Tibial artery (tissue), 4 donors: ENCODE measurements around the gene PALD1.
A peak's percentile ranks its signal among the peaks of the same experiment; 100 is the strongest.

Experiments
- DNase-seq, 2 donors: peaks; one replicate each; pipeline ENCODE4 v3.0.0-alpha.2; 2019
- H3K27ac ChIP-seq, 2 donors: fragments of 200-600 bp; sonication (generic) in 1 of 2; 1 replicate in 1 of 2; 2 replicates in 1 of 2; pipeline ENCODE4 v1.5.1; 2018 to 2019; ENCODE audit warnings: mild to moderate bottlenecking in 1 of 2
- H3K27me3 ChIP-seq, 2 donors: fragments of 200-600 bp; sonication (generic) in 1 of 2; one replicate each; pipeline versions ENCODE4 v1.5.1 to v1.6.0; 2016 to 2019
- H3K36me3 ChIP-seq, 3 donors: fragments of 200-600 bp; sonication (generic) in 2 of 3; one replicate each; pipeline ENCODE4 v1.5.1; 2016 to 2019; ENCODE audit warnings: mild to moderate bottlenecking in 2 of 3
- H3K4me1 ChIP-seq, 4 donors: fragments of 200-600 bp; sonication (generic) in 2 of 4; 1 replicate in 3 of 4; 2 replicates in 1 of 4; pipeline ENCODE4 v1.5.1; 2016 to 2019
- H3K4me3 ChIP-seq, 2 donors: fragments of 200-600 bp; sonication (generic) in 1 of 2; 1 replicate in 1 of 2; 2 replicates in 1 of 2; pipeline ENCODE4 v1.5.1; 2018 to 2019; ENCODE audit warnings: mild to moderate bottlenecking in 2 of 2
- H3K9me3 ChIP-seq, 3 donors: fragments of 200-600 bp; sonication (generic) in 1 of 3; one replicate each; pipeline ENCODE4 v1.5.1; 2016 to 2019
- intact Hi-C: fragments of 100-400 bp; cut with DNase I; formaldehyde crosslinking; loops from one replicate; pipeline ENCODE4 v1.15.0; 2023; ENCODE audit warnings: low total_unique reads
- TF ChIP-seq, protein P1 (sequence below), 2 experiments: fragments of 200-600 bp in 1 of 2; fragments of 450-650 bp in 1 of 2; IDR thresholded peaks; one replicate each; pipeline ENCODE4 v1.5.1; 2017 to 2019; ENCODE audit warnings: antibody characterized with exemption in 2 of 2, mild to moderate bottlenecking in 1 of 2, moderate library complexity in 1 of 2

The PALD1 gene

DNA sequence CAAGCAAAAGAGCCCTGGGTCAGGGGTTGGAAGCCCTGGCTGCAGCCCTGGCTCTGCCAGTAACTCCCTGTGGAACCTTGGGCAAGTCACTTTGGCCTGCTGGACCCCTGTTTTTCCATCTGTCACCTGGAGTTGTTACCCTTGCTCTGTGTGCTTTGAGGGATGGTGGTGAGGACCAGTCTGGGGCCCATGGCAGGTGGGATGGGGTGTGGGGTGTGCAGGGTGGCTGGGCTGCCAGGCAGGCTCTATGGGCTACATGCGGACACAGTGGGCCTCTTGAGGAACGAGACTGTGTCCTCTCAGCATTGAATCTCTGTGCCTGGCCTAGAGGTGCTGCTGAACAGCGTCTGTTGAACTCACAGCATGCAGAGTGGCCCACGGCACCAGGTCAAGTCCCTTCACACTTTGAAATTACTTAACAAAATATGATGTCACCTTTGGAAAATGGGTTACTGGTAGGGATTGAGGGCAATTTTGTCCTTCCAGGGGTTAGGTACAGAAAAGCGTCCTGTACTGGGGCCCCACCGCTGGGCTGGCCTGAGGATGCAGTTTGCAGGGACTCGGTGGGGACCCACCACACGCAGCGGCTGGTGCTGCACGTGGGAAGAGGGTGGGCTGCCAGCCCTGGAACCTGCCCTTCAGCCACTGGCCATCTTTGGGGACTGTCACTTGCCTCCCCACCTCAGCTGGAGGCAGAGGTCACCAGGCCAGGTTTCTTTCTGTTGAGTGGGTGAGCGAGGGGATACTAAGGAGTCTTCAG, 78.7 kb downstream of the PALD1 start:
- Histone ChIP-seq H3K27me3 (no peaks in the 10 kb centered on the region), H3K4me1 (peaks cover 0 to 5% (median 0%) of the 10 kb centered on the region in 4 donors), H3K36me3 (peaks cover 0 to 10% (median 0%) of the 10 kb centered on the region in 3 donors), H3K9me3 (no peaks in the 10 kb centered on the region), H3K27ac (no peak overlapping the region), H3K4me3 (no peak overlapping the region)
- DNase-seq: peak in 1 of 2 donors; percentile 37
- intact Hi-C loops: no loop called here
- TF ChIP-seq, protein P1, sequence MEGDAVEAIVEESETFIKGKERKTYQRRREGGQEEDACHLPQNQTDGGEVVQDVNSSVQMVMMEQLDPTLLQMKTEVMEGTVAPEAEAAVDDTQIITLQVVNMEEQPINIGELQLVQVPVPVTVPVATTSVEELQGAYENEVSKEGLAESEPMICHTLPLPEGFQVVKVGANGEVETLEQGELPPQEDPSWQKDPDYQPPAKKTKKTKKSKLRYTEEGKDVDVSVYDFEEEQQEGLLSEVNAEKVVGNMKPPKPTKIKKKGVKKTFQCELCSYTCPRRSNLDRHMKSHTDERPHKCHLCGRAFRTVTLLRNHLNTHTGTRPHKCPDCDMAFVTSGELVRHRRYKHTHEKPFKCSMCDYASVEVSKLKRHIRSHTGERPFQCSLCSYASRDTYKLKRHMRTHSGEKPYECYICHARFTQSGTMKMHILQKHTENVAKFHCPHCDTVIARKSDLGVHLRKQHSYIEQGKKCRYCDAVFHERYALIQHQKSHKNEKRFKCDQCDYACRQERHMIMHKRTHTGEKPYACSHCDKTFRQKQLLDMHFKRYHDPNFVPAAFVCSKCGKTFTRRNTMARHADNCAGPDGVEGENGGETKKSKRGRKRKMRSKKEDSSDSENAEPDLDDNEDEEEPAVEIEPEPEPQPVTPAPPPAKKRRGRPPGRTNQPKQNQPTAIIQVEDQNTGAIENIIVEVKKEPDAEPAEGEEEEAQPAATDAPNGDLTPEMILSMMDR (IDR thresholded peaks at IDR 0.05): no peak

DNA sequence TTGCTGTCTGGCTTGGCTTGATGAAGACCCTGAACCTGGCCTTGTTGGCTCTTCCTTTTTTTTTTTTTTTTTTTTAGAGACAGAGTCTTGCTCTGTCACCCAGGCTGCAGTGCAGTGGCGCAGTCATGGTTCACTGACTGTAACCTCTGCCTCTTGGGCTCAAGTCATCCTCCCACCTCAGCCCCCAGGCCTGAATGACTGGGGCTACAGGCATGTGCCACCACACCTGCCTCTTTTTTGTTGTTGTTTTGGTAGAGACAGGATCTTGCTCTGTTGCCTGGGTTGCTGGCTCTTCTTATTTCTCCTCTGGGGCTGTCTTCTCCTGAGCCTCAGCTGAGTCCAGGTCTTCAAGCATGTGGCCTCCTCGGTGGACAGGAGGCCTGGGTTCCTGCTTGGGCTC, 79.3 kb downstream of the PALD1 start:
- no peaks in the 10 kb centered on the region for H3K27me3 ChIP-seq
- DNase-seq: peak in 1 of 2 donors; percentile 45
- H3K27ac ChIP-seq: no peak overlapping the region
- H3K9me3 ChIP-seq: no peaks in the 10 kb centered on the region
- TF ChIP-seq, protein P1 (IDR thresholded peaks at IDR 0.05): no peak
- intact Hi-C loops: no loop called here
- no peak overlapping the region for H3K4me3 ChIP-seq
- H3K36me3 ChIP-seq: peaks cover 0 to 10% (median 0%) of the 10 kb centered on the region in 3 donors
- peaks cover 0 to 5% (median 0%) of the 10 kb centered on the region in 4 donors for H3K4me1 ChIP-seq

DNA sequence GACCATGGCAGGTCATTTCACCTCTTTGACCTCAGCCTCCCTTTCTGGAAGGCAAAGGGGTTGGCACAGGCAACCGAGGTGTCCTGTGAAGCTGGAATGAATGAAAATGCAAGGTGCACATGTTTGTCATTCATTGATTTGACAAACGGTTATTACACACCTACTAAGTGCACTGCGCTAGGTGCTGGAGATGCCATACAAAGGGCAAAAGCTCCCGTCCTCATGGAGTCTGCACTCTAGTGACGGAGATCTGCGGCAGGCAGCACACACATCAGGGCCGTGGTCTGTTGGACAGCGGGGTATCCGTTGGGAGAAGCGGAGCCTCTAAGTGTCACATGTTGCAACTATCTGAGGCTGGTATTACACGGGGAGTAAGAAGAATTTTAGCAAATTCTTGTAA, 79.7 kb downstream of the PALD1 start:
- Histone ChIP-seq H3K27ac (no peak overlapping the region), H3K27me3 (no peaks in the 10 kb centered on the region), H3K4me3 (no peak overlapping the region), H3K4me1 (peaks cover 0 to 5% (median 0%) of the 10 kb centered on the region in 4 donors), H3K9me3 (no peaks in the 10 kb centered on the region), H3K36me3 (peaks cover 0 to 10% (median 0%) of the 10 kb centered on the region in 3 donors)
- intact Hi-C loops: no loop called here
- TF ChIP-seq, protein P1 (IDR thresholded peaks at IDR 0.05): no peak
- no peak for DNase-seq

DNA sequence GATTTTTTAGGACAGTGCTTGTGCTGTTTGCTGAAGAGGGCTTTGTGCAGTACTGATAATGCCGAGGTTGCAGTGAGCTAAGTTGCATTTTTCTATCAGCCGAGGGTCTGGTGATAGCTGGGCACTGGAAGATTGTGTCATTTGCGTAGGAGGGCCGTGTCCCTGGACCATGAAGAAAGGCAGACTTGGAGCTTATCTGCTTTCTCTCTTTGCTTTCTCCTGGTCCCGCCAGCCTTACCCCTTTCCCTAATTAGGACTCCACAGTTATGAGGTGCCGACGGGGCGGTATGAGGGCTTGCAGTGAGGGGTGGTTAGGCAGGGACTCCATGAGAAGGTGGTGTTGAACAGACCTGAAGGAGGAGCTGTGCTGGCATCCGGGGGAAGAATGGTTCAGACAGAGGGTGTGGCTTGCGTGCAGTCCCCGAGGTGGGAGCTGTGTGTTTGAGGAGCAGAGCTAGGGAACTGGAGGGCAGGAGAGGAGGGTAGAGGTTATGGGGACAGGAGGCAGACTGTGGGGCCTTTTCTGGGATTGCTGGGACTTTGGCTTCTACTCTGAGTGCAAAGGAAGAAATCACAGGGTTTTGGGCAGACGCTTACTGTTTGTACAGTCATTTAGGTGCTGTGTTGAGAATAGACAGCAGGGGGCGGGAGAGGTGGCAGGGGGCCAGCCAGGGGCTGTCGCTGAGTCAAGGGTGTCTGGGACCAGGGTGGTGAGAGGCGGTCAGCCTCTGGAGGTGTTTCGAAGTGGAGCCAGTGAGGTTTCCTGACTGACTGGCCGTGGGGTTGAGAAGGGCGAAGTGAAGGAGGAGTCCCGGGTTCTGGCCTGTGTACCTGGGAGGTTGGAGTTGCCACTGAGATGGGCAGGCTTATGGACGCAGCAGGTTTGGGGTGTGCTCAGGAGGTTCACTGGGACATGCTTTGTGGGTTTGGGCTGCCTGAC, 80.6 kb downstream of the PALD1 start:
- no peak overlapping the region for H3K27ac ChIP-seq
- peak in 1 of 2 donors; percentile 57 for DNase-seq
- H3K4me3 ChIP-seq: no peak overlapping the region
- H3K4me1 ChIP-seq: peaks cover 0 to 5% (median 0%) of the 10 kb centered on the region in 4 donors
- intact Hi-C loops: no loop called here
- no peaks in the 10 kb centered on the region for H3K9me3 ChIP-seq
- H3K27me3 ChIP-seq: no peaks in the 10 kb centered on the region
- TF ChIP-seq, protein P1 (IDR thresholded peaks at IDR 0.05): peak; percentile 33 to 45
- H3K36me3 ChIP-seq: peaks cover 0 to 11% (median 0%) of the 10 kb centered on the region in 3 donors

DNA sequence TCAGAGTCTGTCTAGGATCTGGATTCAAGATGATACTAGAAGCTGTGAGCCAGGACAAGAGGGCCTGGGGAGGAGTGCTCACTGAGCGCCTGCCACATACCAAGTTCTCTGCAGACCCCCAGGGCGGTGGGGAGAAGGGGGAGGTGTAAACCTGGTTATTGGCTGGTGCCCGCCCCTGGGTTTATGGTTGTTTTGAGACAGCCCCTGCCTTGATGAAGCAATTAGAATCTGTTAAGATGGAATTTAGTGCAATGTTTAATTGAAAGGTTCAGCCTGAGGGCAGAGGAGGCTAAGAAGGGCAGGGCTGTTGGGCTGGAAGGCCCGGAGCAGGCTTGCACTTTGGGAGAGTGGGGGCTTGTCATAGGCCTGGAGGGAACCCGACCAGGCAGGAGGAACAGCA, 81.3 kb downstream of the PALD1 start:
- H3K4me1 ChIP-seq: peaks cover 0 to 5% (median 0%) of the 10 kb centered on the region in 4 donors

More for the DNA sequence above, 81.3 kb downstream of the PALD1 start:
- no peak overlapping the region for H3K27ac ChIP-seq
- no peaks in the 10 kb centered on the region for H3K9me3 ChIP-seq
- peak in 1 of 2 donors; percentile 38 for DNase-seq
- no peaks in the 10 kb centered on the region for H3K27me3 ChIP-seq
- H3K4me3 ChIP-seq: no peak overlapping the region
- intact Hi-C loops: no loop called here
- H3K36me3 ChIP-seq: peaks cover 0 to 18% (median 4%) of the 10 kb centered on the region in 3 donors
- TF ChIP-seq, protein P1 (IDR thresholded peaks at IDR 0.05): no peak
